Measurements from ENCODE around the gene DNASE1.

The DNASE1 gene

DNA sequence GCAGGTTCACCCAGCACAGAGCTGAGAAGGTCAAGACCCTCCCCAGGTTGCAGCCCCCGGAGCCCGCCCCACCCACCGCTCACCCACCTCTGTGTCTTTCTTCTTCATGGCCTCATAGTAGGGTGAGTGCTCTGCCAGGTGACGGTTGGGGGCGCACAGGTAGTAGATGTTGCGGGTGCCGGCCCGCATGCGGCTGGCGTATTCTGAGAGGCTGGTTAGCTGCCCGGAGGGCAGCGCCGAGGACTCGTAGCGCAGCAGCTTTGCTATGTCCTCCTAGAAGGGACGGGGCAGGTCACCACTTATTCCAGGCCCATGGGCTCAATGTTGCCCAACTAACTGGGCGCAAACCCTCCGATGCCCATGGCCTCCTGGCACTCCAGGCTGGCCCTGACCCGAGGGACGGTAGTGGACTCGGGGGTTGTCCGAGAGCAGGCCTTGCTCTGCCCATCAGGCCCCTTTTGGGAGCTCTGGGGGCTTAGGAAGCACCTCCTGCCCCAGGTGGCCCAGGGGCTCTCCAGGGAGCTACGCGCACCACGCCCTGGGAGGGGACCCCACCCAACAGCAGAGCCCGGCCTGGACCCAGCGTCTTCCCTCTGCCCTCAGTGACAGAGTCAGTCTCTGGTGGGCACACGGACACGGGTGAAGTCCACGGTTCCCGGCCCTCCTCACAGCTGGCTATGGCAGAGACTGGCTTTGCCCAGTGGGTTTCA is 9.9 kb downstream of the DNASE1 start:
- DNase-seq (ENCODE audit: low spot score): no peak

DNA sequence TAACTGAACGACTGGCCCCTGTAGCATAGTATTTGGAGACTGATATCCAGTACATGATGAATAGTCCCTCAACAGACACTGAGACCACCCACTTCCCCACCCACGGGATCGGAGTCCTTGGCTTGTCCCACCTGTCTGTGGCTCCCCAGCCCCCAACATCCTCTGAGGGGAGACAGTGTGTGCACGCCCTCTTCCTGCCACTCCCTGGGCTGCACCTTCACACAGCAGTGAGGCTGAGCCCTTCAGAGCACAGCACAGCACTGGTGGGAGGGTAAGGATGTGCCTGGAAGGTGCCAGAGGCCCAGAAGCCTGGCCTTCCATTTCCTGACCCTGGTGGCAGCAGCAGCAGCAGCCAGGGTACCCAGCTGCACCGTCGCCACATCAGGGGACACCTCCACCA is 11.0 kb downstream of the DNASE1 start:
- no peak for DNase-seq (ENCODE audit: low spot score)

DNA sequence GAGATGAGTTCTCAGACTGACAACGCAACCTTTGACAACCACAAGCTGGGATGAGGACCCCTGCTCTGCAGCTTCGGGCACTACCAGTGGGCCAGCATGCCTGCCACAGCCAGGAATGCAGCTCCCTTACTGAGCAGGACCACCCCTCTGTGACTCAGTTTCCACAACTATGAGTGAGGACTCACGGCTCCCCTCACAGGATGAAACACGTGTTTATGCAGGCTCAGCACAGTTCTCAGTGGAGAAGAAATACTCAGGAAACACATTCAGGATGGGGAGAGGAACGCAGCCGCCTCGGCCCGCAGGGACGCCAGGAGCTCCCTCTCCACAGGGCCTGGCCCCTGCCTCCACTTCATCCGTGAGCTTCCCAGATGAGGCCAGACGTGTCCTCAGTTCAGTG is 14.1 kb downstream of the DNASE1 start:
- no peak for DNase-seq (ENCODE audit: low spot score)

DNA sequence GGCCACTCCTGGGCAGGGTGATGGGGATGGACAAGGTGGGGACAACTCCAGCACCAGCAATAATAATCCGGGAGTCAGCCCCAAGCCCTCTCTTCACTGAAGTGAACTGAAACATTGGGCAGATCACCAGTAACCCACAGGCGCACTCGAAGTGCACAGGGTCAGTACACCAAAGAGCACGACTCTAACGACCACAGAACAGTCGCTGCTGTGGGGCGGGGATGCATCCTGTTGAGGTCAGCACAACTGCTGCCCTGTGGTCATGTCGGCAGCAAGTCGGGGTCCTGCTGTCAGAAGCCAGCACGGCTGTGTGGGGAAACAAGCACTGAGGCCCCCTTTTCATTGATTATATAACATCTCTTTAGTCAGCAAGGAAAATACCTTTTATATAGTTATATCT is 14.6 kb downstream of the DNASE1 start:
- no peak for DNase-seq (ENCODE audit: low spot score)

DNA sequence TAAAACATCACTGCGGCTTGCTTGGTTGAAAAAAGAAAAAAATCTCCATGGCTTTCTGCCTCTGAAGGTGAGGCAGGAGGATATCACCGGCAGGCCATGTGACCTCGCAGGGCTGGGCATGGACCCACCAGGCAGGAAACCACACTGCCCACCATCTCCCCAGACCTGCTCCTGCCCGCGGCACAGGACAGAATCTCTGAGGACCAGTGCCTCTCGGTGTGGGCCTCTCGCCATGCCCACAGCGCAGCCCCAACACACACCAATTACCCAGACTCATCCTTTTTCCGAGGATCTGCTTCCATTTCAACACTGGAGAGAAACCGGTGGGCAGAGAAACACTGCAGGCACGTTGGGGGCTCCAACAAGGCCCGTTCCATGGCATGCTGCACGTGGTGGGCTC is 16.2 kb downstream of the DNASE1 start:
- no peak for DNase-seq (ENCODE audit: low spot score)

DNA sequence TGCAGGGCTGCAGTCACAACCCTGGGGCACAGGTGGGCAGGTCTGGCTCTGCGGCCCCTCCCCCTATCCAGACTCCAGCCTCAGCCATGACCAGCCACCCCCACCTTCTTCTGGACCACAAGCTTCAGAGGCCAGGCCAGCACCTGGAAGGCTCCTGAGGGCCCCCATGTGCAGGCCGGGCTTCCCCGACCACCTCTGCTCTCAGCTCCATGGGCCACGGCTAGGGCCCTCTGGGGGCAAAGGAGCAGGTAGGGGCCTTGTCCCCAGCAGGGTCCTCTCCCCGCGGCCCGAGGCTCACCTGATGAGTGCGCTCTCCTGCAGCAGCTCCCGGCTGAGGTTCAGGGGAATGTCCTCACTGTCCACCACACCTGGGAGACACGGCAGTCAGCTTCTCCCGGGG is 16.9 kb downstream of the DNASE1 start:
- no peak for DNase-seq (ENCODE audit: low spot score)

DNA sequence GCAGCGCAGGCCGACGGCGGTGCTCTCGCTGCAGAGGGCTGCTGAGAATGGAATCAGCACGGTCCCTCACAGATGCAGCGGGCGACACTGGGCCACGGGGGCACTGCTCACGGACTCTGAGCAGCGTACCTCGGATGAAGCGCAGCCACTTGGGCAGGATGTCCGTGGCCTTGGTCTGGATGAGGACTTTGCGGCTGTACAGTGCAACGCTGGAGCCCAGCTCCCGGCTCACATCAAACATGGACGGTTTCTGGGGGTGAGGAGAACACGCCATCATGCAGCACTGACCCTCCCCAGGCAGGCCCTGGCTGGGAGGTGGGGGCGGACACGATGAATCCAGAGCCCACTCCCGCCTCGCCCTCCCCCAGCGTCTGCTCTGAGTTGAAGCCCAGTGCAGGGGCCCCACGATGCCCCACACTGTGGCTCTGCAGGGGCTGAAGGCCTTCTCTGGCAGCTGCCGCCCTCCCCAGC is 18.1 kb downstream of the DNASE1 start:
- no peak for DNase-seq (ENCODE audit: low spot score)

DNA sequence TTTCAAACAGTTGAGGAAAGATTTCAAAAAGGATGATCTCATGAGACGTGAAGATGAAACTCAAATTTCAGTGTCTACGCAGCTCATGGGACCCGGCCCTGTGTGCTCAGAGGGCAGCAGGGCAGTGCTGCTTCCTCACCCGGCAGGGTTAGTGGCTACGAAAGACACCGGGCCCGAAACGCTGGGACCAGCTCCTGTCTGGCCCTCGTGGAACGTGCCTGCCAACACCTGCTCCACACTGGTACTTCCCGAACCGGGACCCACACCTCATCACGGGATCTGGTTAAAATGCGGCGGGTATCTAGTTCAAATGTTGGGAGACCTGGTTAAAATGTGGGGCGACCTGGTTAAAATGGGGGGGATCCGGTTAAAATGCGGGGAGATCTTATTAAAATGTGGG is 18.7 kb downstream of the DNASE1 start:
- no peak for DNase-seq (ENCODE audit: low spot score)

DNA sequence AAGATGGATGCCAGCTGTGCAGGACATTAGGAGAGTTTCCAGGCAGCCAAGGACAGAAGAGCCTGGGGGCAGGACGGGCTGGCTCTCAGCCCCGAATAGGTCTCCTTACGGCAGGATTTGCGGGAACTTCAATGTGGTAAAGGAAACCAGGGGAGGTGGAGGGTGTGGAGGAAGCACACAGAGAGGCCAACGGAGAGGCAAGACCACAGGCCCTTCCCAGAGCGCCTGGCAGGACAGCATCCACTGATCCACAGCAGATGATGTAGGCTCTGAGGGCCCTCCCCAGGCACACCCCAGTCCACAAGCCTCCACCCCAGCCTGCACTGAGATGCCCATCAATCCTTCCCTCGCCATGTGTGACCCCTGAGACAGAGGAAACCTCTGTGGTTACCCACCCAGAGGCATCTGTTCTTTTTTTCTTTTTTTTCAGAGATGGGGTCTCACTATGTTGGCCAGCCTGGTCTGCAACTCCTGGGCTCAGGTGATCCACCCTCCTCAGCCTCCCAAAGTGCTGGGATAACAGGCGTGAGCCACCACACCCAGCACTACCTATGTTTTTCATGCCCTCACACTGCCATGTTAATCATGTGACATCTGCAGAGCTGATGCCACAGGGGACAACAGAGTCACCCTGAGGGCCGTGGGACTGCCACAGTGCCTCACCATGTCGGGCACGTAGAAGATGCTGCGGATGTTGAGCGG is 19.3 kb downstream of the DNASE1 start:
- no peak for DNase-seq (ENCODE audit: low spot score)

DNA sequence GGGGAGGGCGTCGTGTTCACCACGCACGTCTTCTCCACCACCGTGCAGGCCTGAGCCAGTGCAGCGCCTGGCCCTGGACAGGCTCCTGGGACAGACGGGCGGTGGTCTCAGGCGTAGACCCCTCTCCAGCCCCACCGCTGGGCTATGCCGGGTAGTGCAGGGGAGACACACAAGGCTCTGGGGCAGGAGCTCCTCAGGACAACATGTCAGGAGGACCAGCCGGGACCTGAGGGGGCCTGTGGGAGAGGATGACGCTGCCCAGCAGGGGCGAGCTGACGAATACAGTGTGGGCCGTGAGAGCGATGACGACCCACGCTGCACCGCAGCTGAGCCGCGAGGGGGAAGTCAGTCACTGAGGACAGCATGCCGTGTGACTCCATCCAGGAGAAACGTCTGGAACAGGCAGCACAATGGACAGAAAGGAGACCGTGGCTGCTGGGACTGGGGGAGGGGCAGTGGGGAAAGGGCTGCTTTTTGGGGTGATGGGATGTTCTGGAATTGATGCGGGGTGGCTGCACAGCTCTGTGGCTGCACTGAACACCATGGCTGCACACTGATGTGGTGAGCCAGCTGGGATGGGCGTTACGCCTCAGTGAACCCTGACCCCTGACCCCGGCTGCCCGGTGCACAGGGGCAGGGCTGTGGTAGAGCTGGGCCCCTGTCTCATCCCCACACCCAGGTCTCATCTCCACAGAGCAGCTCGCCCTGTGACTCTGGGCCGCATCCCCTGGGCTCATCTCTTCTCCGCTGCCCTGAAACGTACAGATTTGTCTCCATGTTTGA is 20.2 kb downstream of the DNASE1 start:
- DNase-seq (ENCODE audit: low spot score): no peak

DNA sequence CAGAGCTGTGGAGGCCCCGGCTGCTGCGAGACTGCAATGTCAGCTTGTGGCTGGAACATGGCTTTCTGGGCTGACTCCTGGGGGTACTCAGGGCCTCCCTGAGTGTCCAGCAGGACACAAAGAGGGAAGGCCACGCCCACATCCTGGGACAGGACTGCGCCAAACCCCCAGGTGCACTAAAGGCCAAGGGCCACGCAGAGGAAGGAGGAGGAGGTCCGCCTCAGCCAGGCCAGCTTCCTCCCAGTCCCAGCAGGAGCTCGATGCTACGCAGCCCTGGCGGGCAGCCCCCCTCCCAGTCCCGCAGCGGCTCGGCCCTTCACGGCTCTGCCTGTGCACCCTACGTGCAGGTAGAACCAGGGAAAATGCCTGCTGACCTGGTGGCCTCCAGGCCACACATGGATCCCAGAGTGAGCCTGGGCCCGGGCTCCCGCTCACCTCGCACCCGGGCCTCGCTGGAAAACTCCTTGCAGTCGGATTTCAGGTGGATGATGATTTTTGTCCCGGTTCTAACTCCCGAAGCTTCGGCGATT is 21.2 kb downstream of the DNASE1 start:
- no peak for DNase-seq (ENCODE audit: low spot score)

DNA sequence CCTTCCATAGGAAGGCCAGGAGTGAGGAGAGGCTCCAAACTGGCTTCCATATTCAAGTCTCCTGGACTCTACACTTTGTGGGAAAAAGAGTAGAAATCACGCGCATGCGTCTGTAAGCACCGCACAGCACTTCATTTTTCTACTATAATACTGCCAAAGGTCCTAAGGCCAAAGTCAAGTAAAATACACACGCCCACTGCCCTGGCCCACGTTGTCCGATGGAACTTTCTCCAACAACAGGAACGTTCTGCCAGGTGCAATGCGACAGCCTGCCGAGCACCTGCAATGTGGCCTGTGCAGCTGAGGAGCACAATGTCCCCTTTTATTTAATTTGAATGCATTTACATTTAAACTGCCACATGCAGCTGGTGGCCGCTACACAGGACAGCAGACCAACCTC is 23.5 kb downstream of the DNASE1 start:
- DNase-seq (ENCODE audit: low spot score): no peak

DNA sequence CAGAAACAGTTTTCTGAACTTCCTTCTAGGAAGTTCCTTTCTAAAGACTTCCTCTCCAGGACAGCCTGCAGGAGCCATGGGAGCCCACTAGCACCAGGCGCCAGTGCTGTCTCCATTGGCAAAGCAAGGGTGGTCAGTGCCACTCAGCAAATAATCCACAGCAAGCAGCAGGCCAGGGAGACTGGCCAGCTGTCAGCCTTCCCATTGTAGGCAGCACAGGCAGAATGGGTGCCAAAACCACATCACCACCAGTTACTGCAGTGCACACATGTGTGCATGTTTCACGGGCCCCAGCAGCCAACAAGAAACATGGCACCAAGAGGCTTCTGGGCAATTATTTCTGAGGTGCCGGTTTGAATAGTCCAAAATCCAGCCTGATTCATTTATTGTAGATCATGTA is 26.7 kb downstream of the DNASE1 start:
- DNase-seq (ENCODE audit: low spot score): no peak

DNA sequence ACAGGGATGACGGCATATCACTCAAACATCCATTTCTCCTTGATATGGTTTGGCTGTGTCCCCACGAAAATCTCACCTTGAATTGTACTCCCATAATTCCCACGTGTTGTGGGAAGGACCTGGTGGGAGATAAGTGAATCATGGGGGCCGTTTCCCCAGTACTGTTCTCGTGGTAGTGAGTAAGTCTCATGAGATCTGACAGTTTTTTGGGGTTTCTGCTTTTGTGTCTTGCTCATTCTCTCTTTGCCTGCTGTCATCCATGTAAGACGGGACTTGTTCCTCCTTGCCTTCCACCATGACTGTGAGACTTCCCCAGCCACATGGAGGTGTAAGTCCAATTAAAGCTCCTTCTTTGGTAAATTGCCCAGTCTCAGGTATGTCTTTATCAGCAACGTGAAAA is 32.5 kb downstream of the DNASE1 start:
- DNase-seq (ENCODE audit: low spot score): no peak

DNA sequence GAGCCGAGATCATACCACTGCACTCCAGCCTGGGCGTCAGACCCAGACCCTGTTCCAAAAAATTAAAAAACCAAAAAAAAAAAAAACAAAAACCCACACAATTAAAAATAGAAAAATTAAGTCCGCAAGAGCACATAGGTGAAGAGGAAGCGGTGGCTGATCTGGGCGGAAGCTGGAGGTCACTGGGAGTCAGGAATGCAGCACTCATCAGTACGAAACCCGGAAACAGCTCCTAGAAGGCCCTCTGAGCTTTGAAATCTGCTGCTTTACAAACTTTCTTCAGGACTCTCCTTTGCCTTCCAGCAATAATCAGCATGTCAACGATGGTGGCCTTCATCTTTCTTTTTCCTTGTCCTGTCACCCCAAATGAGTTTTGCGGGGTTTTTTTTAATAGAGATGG is 33.3 kb downstream of the DNASE1 start:
- no peak for DNase-seq (ENCODE audit: low spot score)

DNA sequence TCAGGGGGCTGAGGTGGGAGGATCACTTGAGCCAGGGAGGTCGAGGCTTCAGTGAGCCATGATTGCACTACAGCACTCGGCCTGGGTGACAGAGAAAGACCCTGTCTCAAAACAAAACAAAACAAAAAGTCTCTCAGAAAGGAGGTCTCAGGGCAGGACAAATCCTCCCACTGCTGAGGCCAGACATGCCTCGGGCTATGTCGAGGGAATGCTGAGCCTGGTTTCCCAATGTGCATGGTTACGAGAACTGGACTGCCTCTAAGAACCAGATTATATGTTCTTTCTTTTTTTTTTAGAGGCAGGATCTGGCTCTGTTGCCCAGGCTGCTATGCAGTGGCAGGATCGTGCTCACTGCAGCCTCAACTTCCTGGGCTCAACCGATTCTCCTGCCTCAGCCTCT is 35.2 kb downstream of the DNASE1 start:
- DNase-seq (ENCODE audit: low spot score): no peak

DNA sequence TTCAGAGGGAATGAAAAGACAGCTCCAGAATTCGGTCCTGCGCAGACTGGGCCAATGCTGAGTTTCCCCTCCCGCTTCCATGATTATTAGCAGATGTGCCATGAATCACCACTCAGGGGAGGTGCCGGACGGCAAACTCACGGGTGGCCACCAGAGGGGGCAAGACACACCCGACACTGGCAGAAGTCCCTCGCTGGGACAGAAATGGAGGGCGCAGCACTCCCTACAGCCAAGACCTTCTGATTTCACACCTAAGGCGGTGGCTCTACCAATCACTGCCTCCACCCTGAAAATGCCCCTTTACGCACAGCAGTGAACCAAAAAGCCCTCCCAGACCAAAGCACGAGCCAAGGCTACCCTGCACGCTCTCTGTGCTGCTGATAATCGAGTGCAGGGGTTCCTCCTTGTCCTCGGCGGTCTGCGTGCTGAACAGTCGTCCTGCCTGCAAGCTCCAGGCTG is 36.0 kb downstream of the DNASE1 start:
- peak; percentile 85 for DNase-seq (ENCODE audit: low spot score)

DNA sequence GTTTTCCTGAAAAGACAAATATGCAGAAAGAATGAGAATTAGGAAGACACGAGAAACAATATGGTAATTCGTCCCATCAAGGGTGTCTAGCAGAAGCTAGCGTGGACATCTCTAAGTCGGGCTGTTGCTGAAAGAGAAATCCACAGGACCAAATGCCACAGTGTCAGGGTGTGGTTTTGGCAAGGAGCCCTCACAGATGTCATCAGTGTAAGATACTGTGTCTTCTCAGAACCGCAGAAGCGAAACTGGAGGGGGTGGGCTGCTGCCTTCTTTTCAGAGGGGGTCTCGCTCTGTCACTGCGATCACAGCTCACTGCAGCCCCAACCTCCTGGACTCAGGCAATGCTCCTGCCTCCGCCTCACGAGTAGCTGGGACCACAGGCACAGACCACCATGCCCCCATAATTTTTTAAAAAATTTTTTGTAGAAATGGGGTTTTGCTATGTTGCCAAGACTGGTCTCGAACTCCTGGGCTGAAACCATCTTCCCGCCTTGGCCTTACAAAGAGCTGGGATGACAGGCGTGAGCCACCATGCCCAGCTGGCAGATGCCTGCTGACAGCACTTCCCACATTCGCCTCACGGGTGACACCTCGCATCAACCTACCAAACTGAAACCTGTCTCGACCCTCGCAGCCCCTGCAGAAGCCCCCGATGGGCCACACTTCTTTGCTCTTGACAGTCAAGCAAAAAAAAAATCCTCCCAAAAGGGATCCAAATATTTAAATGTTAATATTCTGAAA is 36.7 kb downstream of the DNASE1 start:
- DNase-seq (ENCODE audit: low spot score): no peak

DNA sequence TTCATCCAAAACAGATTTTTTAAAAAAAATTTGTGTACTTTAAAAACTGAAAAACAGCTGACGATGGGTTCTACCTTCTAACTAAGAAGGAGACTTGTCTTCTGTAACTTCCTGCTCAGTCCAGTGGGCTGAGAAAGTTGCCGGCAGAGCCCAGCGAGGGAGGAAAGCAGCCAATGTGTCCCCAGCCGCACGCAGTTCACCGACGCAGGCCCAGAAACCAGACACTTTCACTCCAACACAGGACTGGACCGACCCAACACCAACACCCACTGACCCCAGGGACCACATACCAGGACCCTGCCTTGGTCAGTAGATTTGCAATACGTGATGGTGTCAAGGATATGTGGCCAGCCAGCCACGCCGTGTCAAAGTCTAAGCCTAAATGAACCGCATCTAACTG is 37.3 kb downstream of the DNASE1 start:
- no peak for DNase-seq (ENCODE audit: low spot score)

DNA sequence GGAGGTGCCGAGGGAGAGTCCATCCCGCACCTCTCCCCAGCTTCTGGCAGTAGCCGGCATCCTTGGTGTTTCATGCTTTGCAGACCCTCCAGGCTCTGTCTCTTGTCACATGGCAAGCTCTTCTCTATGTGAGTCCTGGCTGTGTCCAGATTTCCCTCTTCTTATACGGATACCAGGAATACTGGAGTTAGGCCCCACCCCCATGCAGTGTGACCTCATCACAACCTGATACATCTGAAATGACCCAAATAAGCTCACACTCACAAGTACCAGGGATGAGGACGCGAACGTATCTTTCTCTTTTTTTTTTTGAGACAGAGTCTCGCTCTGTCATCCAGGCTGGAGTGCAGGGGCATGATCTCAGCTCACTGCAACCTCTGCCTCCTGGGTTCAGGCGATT is 39.6 kb downstream of the DNASE1 start:
- peak; percentile 16 for DNase-seq (ENCODE audit: low spot score)

DNA sequence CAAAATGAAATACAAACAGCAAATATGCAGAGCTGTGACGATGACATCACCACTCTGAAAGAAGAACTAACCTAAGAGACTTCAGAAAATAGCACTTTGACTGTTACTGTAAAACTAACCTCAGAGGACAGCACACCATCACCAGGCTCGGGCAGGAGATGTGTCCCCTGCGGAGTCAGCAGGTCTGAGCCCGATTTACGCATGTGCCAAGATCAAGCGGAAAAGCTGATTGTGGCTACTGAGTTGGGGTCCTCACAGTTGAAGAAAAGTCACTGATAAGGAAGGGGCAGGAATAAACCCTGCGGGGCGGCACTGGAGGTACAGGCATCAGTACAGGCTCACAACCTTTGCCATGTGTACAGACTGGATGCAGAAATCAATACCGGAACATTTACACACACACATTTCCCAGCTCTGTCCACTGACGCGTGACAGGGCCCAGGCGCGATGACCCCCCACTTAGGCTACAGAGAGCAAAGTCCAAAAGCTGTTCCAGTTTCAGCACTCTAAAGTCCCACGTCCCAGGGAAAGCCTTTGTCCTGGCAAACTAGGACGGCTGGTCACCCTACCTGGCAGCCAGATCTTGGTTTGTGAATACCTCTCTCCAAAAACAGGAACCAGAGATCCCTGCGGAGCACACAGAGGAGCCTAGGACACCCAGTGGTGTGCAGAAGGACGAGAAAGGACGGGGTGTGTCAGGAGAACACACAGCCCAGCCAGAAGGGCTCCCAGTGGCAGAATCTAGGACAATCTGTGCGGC is 41.3 kb downstream of the DNASE1 start:
- peak; percentile 25 for DNase-seq (ENCODE audit: low spot score)
